ENCODE measurements around the gene C1QTNF8. TPM values are rescaled to one million over a fixed set of nuclear protein-coding genes. Genes with fewer than 3 reads are reported as not detected.

Gene C1QTNF8
- total RNA-seq, 3 donors from 2014 or later (not counting 1 experiment from before 2014, with no cell fraction given) = not detected

DNA sequence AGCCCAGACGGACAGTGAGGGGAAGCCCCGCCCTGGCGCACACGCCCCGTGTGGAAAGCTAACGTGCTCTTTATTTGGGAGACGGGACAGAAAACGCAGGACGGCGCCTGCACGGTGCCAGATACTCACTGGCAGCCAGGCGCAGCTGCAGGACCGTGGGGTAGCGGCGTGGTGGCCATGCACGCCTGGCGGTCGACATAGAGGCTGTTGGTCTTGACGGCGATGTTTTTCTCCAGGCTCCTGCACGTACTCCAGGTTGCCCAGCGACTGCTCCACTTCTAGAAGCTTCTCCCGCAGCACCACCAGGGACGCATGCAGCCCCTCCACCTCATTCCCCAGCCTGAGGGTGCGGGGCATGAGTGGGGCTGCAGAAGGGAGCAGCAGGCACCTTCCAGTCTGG, 5.1 kb upstream of the C1QTNF8 start:
- Mint-ChIP-seq H3K9me3 (no peaks in the 10 kb centered on the region), H3K36me3 (no peaks in the 10 kb centered on the region), H3K27me3 (ENCODE audit: low read depth in 2 of 2) (no peaks in the 10 kb centered on the region), H3K4me3 (no peak overlapping the region), H3K27ac (no peak overlapping the region), H3K4me1 (no peaks in the 10 kb centered on the region)
- no peak overlapping the region for H3K27ac ChIP-seq (ENCODE audit: low read length)
- ATAC-seq = no peak
- peaks cover 8% of the 10 kb centered on the region for H3K27me3 ChIP-seq (ENCODE audit: control insufficient read depth, insufficient read depth, low read length)
- DNase-seq = no peak
- no peak overlapping the region for H3K4me3 ChIP-seq (ENCODE audit: low read length)
- TF ChIP-seq CTCF (IDR thresholded peaks at IDR 0.05) = no peak
- H3K4me1 ChIP-seq (ENCODE audit: control insufficient read depth, insufficient read depth, low read length) = peaks cover 6% of the 10 kb centered on the region
- no peaks in the 10 kb centered on the region for H3K9me3 ChIP-seq (ENCODE audit: control insufficient read depth, insufficient read depth, low read length)
- H3K36me3 ChIP-seq (ENCODE audit: control insufficient read depth, insufficient read depth, low read length) = no peaks in the 10 kb centered on the region
- WGBS (ENCODE audit: insufficient coverage) = 72% methylated on average over 25 of the region's 25 CpGs
- intact Hi-C loops (cut with micrococcal nuclease) = no loop called here

DNA sequence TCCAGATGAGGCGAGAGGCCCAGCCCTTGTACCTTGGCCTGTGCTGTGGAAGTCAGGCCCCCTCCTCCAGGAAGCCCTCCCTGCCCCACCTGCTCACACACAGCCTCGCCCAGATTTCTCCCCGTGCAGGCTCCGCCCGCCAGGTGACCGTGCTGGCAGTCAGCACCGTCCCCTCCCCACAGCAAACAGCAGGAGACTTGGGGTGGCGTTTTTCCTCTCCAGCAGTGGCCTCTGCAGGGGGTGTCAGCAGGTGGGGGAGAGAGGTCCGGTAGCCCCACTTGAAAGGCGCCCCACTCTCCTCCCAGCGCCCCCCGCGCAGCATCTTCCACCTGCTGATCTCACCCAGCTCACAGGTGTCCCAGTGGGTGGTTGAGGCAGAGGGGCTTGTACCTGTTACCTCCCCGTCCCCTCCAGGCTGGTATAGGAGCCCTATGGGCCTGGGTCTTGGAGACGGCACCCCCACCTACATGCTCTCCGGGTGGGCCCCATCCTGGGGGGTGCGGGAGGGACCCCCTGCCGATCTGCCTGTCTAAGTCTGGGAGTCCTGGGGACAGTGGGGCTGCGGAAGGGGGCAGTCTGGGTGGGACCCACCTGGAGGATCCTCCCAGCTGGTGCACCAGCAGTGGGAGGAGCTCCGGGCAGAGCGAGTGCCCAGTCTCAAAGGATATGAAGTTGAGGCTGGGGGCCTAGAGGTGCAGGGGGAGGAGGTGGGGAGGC, 4.2 kb upstream of the C1QTNF8 start:
- H3K4me1 ChIP-seq (ENCODE audit: control insufficient read depth, insufficient read depth, low read length) = peaks cover 6% of the 10 kb centered on the region
- no peak overlapping the region for H3K4me3 ChIP-seq (ENCODE audit: low read length)
- H3K9me3 ChIP-seq (ENCODE audit: control insufficient read depth, insufficient read depth, low read length) = no peaks in the 10 kb centered on the region
- no peaks in the 10 kb centered on the region for H3K36me3 ChIP-seq (ENCODE audit: control insufficient read depth, insufficient read depth, low read length)
- Mint-ChIP-seq H3K9me3 (no peaks in the 10 kb centered on the region), H3K27me3 (ENCODE audit: low read depth in 2 of 2) (no peaks in the 10 kb centered on the region), H3K4me3 (no peak overlapping the region), H3K27ac (no peak overlapping the region), H3K4me1 (no peaks in the 10 kb centered on the region), H3K36me3 (no peaks in the 10 kb centered on the region)
- intact Hi-C loops (cut with micrococcal nuclease) = no loop called here
- no peak for TF ChIP-seq CTCF (IDR thresholded peaks at IDR 0.05)
- WGBS (ENCODE audit: insufficient coverage) = 67% methylated on average over 13 of the region's 21 CpGs
- ATAC-seq (no peak), DNase-seq (no peak)
- no peak overlapping the region for H3K27ac ChIP-seq (ENCODE audit: low read length)
- peaks cover 8% of the 10 kb centered on the region for H3K27me3 ChIP-seq (ENCODE audit: control insufficient read depth, insufficient read depth, low read length)

- Histone ChIP-seq H3K27me3 (ENCODE audit: control insufficient read depth, insufficient read depth, low read length) (peaks cover 8% of the 10 kb centered on the region), H3K4me3 (ENCODE audit: low read length) (no peak overlapping the region), H3K27ac (ENCODE audit: low read length) (no peak overlapping the region), H3K36me3 (ENCODE audit: control insufficient read depth, insufficient read depth, low read length) (no peaks in the 10 kb centered on the region), H3K4me1 (ENCODE audit: control insufficient read depth, insufficient read depth, low read length) (peaks cover 6% of the 10 kb centered on the region), H3K9me3 (ENCODE audit: control insufficient read depth, insufficient read depth, low read length) (no peaks in the 10 kb centered on the region)
- Mint-ChIP-seq H3K27me3 (ENCODE audit: low read depth in 2 of 2) (no peaks in the 10 kb centered on the region), H3K4me1 (no peaks in the 10 kb centered on the region), H3K27ac (no peak overlapping the region), H3K4me3 (no peak overlapping the region), H3K9me3 (no peaks in the 10 kb centered on the region), H3K36me3 (no peaks in the 10 kb centered on the region)
- WGBS (ENCODE audit: insufficient coverage) = 60% methylated on average over 35 of the region's 35 CpGs
- TF ChIP-seq CTCF (IDR thresholded peaks at IDR 0.05) = no peak
- ATAC-seq = no peak
- no peak for DNase-seq
- intact Hi-C loops (cut with micrococcal nuclease) = no loop called here
Measured at GRCh38 chr16:1099189-1100083, 3.4 kb upstream of the C1QTNF8 start.

Measured in natural killer cell (primary cell).